H9 (cell line): ENCODE results near the gene RHOU. TPM values are rescaled to one million over a fixed set of nuclear protein-coding genes. Genes with fewer than 3 reads are reported as not detected.
A peak's percentile ranks its signal among the peaks of the same experiment; 100 is the strongest.

ENCODE experiments used
- DNase-seq: peaks from one replicate; pipeline ENCODE4 v3.0.0-alpha.2; 2017
- H2AFZ ChIP-seq: one replicate; pipeline ENCODE4 v1.6.1; 2013; ENCODE audit warnings: mild to moderate bottlenecking, low read length, control low read depth, moderate library complexity
- H2AK5ac ChIP-seq: 2 replicates; pipeline ENCODE4 v1.6.1; 2013; ENCODE audit warnings: low read length, control low read depth, mixed read lengths; ENCODE audit not compliant: insufficient read length
- H2BK120ac ChIP-seq: one replicate; pipeline ENCODE4 v1.6.1; 2013; ENCODE audit warnings: low read depth, mild to moderate bottlenecking, low read length, control low read depth, inconsistent platforms; ENCODE audit not compliant: poor library complexity, severe bottlenecking
- H2BK12ac ChIP-seq: 2 replicates; pipeline ENCODE4 v1.6.1; 2013; ENCODE audit warnings: low read length, control low read depth, mixed read lengths, low read depth; ENCODE audit not compliant: insufficient read length
- H2BK15ac ChIP-seq: 2 replicates; pipeline ENCODE4 v1.6.1; 2013; ENCODE audit warnings: low read depth, low read length, control low read depth
- H2BK20ac ChIP-seq: one replicate; pipeline ENCODE4 v1.6.1; 2013; ENCODE audit warnings: low read depth, mild to moderate bottlenecking, low read length, control low read depth, inconsistent platforms; ENCODE audit not compliant: poor library complexity, severe bottlenecking
- H2BK5ac ChIP-seq: 2 replicates; pipeline ENCODE4 v1.6.1; 2013; ENCODE audit warnings: low read length, control low read depth, mixed read lengths; ENCODE audit not compliant: insufficient read length
- H3K14ac ChIP-seq: 2 replicates; pipeline ENCODE4 v1.6.1; 2013; ENCODE audit warnings: low read length, control low read depth; ENCODE audit not compliant: insufficient read depth
- H3K18ac ChIP-seq: 2 replicates; pipeline ENCODE4 v1.6.1; 2013; ENCODE audit warnings: low read depth, mild to moderate bottlenecking, mixed read lengths, low read length, control low read depth; ENCODE audit not compliant: insufficient read length
- H3K23ac ChIP-seq: 2 replicates; pipeline ENCODE4 v1.6.1; 2013; ENCODE audit warnings: low read length, control low read depth, mixed read lengths, low read depth; ENCODE audit not compliant: insufficient read length
- H3K23me2 ChIP-seq: 2 replicates; pipeline ENCODE4 v1.6.1; 2013; ENCODE audit warnings: low read depth, mild to moderate bottlenecking, mixed read lengths, low read length, control low read depth; ENCODE audit not compliant: insufficient read length, poor library complexity, severe bottlenecking
- H3K27ac ChIP-seq: 2 replicates; pipeline ENCODE4 v1.5.1; 2013; ENCODE audit warnings: low read length, control low read depth, mixed read lengths, low read depth; ENCODE audit not compliant: insufficient read length
- H3K27me3 ChIP-seq: 2 replicates; pipeline ENCODE4 v1.6.1; 2013; ENCODE audit warnings: low read length, control low read depth, inconsistent platforms; ENCODE audit not compliant: insufficient read depth
- H3K4ac ChIP-seq: 2 replicates; pipeline ENCODE4 v1.6.1; 2013; ENCODE audit warnings: low read depth, mild to moderate bottlenecking, control low read depth, inconsistent platforms, low read length, moderate library complexity
- H3K4me1 ChIP-seq: 2 replicates; pipeline ENCODE4 v1.6.1; 2013; ENCODE audit warnings: low read length, control low read depth, inconsistent platforms; ENCODE audit not compliant: insufficient read depth
- H3K4me2 ChIP-seq: 2 replicates; pipeline ENCODE4 v1.6.1; 2013; ENCODE audit warnings: low read length, control low read depth, mixed read lengths; ENCODE audit not compliant: insufficient read length, insufficient read depth
- H3K56ac ChIP-seq: 2 replicates; pipeline ENCODE4 v1.6.1; 2013; ENCODE audit warnings: low read depth, mild to moderate bottlenecking, mixed read lengths, low read length, control low read depth; ENCODE audit not compliant: insufficient read length
- H3K79me1 ChIP-seq: 2 replicates; pipeline ENCODE4 v1.6.1; 2013; ENCODE audit warnings: low read depth, mild to moderate bottlenecking, moderate library complexity, low read length, control low read depth, inconsistent platforms; ENCODE audit not compliant: insufficient read depth, poor library complexity, severe bottlenecking
- H3K79me2 ChIP-seq: 2 replicates; pipeline ENCODE4 v1.6.1; 2013; ENCODE audit warnings: low read length, control low read depth, inconsistent platforms; ENCODE audit not compliant: insufficient read depth
- H3K9ac ChIP-seq: 2 replicates; pipeline ENCODE4 v1.6.1; 2013; ENCODE audit warnings: low read length, control low read depth, mixed read lengths; ENCODE audit not compliant: insufficient read length; ENCODE audit errors: extremely low read depth
- H3K9me3 ChIP-seq: one replicate; pipeline ENCODE4 v1.6.1; 2013; ENCODE audit warnings: low read depth, low read length, inconsistent platforms; ENCODE audit not compliant: control insufficient read depth
- H3T11ph ChIP-seq: one replicate; pipeline ENCODE4 v1.6.1; 2013; ENCODE audit warnings: mild to moderate bottlenecking, low read length, control low read depth, inconsistent platforms
- H4K20me1 ChIP-seq: one replicate; pipeline ENCODE4 v1.6.1; 2013; ENCODE audit not compliant: control insufficient read depth, insufficient read length, insufficient read depth
- H4K5ac ChIP-seq: 2 replicates; pipeline ENCODE4 v1.6.1; 2013; ENCODE audit warnings: low read depth, mild to moderate bottlenecking, mixed read lengths, low read length, control low read depth; ENCODE audit not compliant: insufficient read length
- H4K8ac ChIP-seq: replicated peaks from 2 replicates; pipeline ENCODE4 v1.6.1; 2013; ENCODE audit warnings: low read length, control low read depth, mixed read lengths, low read depth; ENCODE audit not compliant: insufficient read length
- H4K91ac ChIP-seq: 2 replicates; pipeline ENCODE4 v1.6.1; 2013; ENCODE audit warnings: low read depth, mild to moderate bottlenecking, moderate library complexity, mixed read lengths, low read length, control low read depth; ENCODE audit not compliant: insufficient read length
- H3K27ac Mint-ChIP-seq, 3 experiments: 2 replicates in 2 of 3; 3 replicates in 1 of 3; pipeline ENCODE4 v1.8.0; 2020 to 2021; ENCODE audit warnings: mixed read lengths in 3 of 3, mild to moderate bottlenecking in 1 of 3, moderate library complexity in 1 of 3
- H3K27me3 Mint-ChIP-seq: 2 replicates; pipeline ENCODE4 v1.8.0; 2021; ENCODE audit warnings: low read depth, mild to moderate bottlenecking, moderate library complexity, mixed read lengths
- H3K36me3 Mint-ChIP-seq, 3 experiments: 2 replicates in 2 of 3; 3 replicates in 1 of 3; pipeline ENCODE4 v1.8.0; 2020 to 2021; ENCODE audit warnings: low read depth in 3 of 3, mixed read lengths in 3 of 3; ENCODE audit not compliant: insufficient read depth in 1 of 3
- H3K4me1 Mint-ChIP-seq, 2 experiments: 2 replicates each; pipeline ENCODE4 v1.8.0; 2020; ENCODE audit warnings: mixed read lengths in 2 of 2
- H3K4me3 Mint-ChIP-seq, 2 experiments: 2 replicates in 1 of 2; 3 replicates in 1 of 2; pipeline ENCODE4 v1.8.0; 2020 to 2021; ENCODE audit warnings: mild to moderate bottlenecking in 2 of 2, mixed read lengths in 2 of 2, moderate library complexity in 1 of 2
- H3K9me3 Mint-ChIP-seq, 2 experiments: 2 replicates in 1 of 2; 3 replicates in 1 of 2; pipeline ENCODE4 v1.8.0; 2020; ENCODE audit warnings: mild to moderate bottlenecking in 2 of 2, mixed read lengths in 2 of 2, moderate library complexity in 1 of 2
- WGBS: extraction: QIAGEN DNeasy Blood & Tissue Kit; methylation state at CpG from one replicate; pipeline ENCODE4 v1.1.7; 2013; ENCODE audit warnings: missing lambda C conversion rate, low lambda C conversion rate, mixed read lengths; ENCODE audit not compliant: insufficient read length; ENCODE audit errors: extremely low coverage; 5-methylcytosine and 5-hydroxymethylcytosine counted together
- total RNA-seq: library from RNA; stranded (reverse); gene quantifications from 2 replicates; pipeline ENCODE4 v1.2.1, GENCODE V29; 2021
- TF ChIP-seq, protein P1 (sequence below): fragments of 200-600 bp; sonication (generic); conservative IDR thresholded peaks from 3 replicates; pipeline ENCODE4 v1.8.0; 2021; ENCODE audit warnings: antibody characterized with exemption, mild to moderate bottlenecking

The RHOU gene
- total RNA-seq, 1 experiment from 2014 or later: 3.9 TPM

DNA sequence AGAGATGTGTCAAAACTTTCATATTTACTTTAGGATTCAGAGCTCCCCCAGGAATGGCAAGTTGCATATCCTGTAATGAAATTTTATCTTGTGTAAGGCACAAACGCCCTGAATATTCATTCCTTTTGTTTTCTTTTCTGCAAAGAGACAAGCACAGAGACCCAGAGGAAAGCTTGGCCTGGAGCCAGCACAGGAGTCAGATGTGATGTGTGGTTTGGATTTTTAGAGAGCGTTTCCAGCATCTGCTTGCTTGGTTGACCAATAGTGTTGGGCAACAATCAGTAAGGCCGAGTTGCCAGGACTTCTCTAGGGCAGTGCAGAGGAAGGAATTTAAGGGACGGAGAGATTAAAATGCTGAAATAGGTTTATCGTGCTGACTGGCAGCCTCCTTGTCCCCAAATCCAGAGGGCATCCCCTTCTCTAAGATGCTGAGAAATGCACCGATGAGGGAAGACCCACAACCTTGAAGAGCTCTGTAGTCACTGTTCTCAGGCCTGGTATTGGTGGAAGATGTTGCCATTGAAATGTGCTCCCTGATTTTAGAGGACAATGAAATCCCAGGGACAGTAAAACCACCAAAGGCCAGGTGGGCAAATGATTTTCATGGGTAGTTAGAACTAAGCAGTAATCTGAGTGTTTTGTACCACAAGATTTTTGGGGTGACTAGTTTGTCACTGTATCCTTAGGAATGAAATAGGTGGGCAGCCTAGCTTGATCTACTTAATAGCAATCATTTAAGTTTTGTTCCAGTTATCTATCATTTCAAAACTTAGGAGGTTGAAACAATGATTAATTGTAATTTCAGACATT, 37.9 kb upstream of the RHOU start:
- no peak overlapping the region for H3K23ac ChIP-seq
- H3K79me2 ChIP-seq: no peaks in the 10 kb centered on the region
- no peak overlapping the region for H3K4me3 Mint-ChIP-seq
- no peak overlapping the region for H3K4ac ChIP-seq
- TF ChIP-seq, protein P1, sequence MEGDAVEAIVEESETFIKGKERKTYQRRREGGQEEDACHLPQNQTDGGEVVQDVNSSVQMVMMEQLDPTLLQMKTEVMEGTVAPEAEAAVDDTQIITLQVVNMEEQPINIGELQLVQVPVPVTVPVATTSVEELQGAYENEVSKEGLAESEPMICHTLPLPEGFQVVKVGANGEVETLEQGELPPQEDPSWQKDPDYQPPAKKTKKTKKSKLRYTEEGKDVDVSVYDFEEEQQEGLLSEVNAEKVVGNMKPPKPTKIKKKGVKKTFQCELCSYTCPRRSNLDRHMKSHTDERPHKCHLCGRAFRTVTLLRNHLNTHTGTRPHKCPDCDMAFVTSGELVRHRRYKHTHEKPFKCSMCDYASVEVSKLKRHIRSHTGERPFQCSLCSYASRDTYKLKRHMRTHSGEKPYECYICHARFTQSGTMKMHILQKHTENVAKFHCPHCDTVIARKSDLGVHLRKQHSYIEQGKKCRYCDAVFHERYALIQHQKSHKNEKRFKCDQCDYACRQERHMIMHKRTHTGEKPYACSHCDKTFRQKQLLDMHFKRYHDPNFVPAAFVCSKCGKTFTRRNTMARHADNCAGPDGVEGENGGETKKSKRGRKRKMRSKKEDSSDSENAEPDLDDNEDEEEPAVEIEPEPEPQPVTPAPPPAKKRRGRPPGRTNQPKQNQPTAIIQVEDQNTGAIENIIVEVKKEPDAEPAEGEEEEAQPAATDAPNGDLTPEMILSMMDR: no peak
- no peak for DNase-seq
- no peak overlapping the region for H4K91ac ChIP-seq
- H2BK5ac ChIP-seq: no peak overlapping the region
- no peak overlapping the region for H2BK120ac ChIP-seq
- no peaks in the 10 kb centered on the region for H3K27me3 ChIP-seq
- H3K9me3 ChIP-seq: no peaks in the 10 kb centered on the region
- H3K27me3 Mint-ChIP-seq: no peaks in the 10 kb centered on the region
- H3K4me1 ChIP-seq: peaks cover 8% of the 10 kb centered on the region; the same call in 1 of the 2 replicates
- H3K18ac ChIP-seq: no peak overlapping the region
- no peak overlapping the region for H2AK5ac ChIP-seq
- no peak overlapping the region for H3K27ac ChIP-seq
- no peak overlapping the region for H3T11ph ChIP-seq
- H3K4me2 ChIP-seq: no peak overlapping the region
- H2BK20ac ChIP-seq: no peak overlapping the region
- peaks cover 7 to 9% of the 10 kb centered on the region in 2 experiments for H3K4me1 Mint-ChIP-seq
- H3K56ac ChIP-seq: no peak overlapping the region
- H3K14ac ChIP-seq: no peak overlapping the region
- H4K8ac ChIP-seq: no peak overlapping the region
- H4K5ac ChIP-seq: no peak overlapping the region
- H3K27ac Mint-ChIP-seq: 0 out of 7 replicates have a peak overlapping the region, but pooled peaks of 1 of the 3 experiments have one; percentile 68
- no peak overlapping the region for H2BK12ac ChIP-seq
- H2BK15ac ChIP-seq: no peak overlapping the region
- no peaks in the 10 kb centered on the region for H4K20me1 ChIP-seq
- no peaks in the 10 kb centered on the region for H3K23me2 ChIP-seq
- no peak overlapping the region for H3K9ac ChIP-seq
- no peaks in the 10 kb centered on the region for H3K36me3 Mint-ChIP-seq
- no peaks in the 10 kb centered on the region for H3K79me1 ChIP-seq
- WGBS: no CpG with 5 or more reads among the region's 6 CpGs
- peak overlapping the region; percentile 2 for H2AFZ ChIP-seq
- no peaks in the 10 kb centered on the region; a peak in 1 of 5 replicates for H3K9me3 Mint-ChIP-seq
